PC-9 (cell line): ENCODE data around the gene ZNF217. TPM values are rescaled to one million over a fixed set of nuclear protein-coding genes. Genes with fewer than 3 reads are reported as not detected.
"Not testable (repeated sequence)": the region's sequence is repeated elsewhere in the genome, so short reads cannot be mapped to it uniquely, and the experiment has no call there.

ENCODE experiments used
- BruUV-seq: library from RNA; stranded (reverse); fragments of 400-500 nt; replicated peaks from 2 replicates; lab custom pipeline; 2021; lab: Mats Ljungman, UMichigan
- CTCF ChIA-PET: fragments of 300-600 bp; sonication (Branson Sonifier 250); formaldehyde crosslinking; loops from one replicate; lab custom pipeline; 2022; ENCODE audit warnings: antibody characterized with exemption; lab: Charles Lee
- POLR2A ChIA-PET: fragments of 300-600 bp; sonication (Branson Sonifier 250); formaldehyde crosslinking; loops from one replicate; lab custom pipeline; 2022; ENCODE audit warnings: antibody characterized with exemption; ENCODE audit not compliant: unreplicated experiment; lab: Charles Lee
- DNase-seq, 2 experiments: peaks; one replicate each; pipeline versions ENCODE4 v3.0.0 to v3.0.0-alpha.2; 2015 to 2022; ENCODE audit warnings: mixed read lengths in 1 of 2
- H2AFZ ChIP-seq: fragments of 200-600 bp; sonication (generic); 2 replicates; pipeline ENCODE4 v1.8.1; 2017; ENCODE audit warnings: antibody characterized with exemption
- H3F3A ChIP-seq: fragments of 200-600 bp; sonication (generic); 2 replicates; pipeline ENCODE4 v1.8.1; 2017; ENCODE audit warnings: antibody characterized with exemption, mild to moderate bottlenecking, low read depth; ENCODE audit not compliant: insufficient read depth
- H3K27ac ChIP-seq: fragments of 200-600 bp; sonication (generic); 2 replicates; pipeline ENCODE4 v1.6.1; 2016; ENCODE audit warnings: mixed run types
- H3K27me3 ChIP-seq: fragments of 200-600 bp; sonication (generic); 2 replicates; pipeline ENCODE4 v1.6.1; 2016; ENCODE audit warnings: low read depth, mixed run types; ENCODE audit not compliant: insufficient read depth
- H3K36me3 ChIP-seq: fragments of 200-600 bp; sonication (generic); 2 replicates; pipeline ENCODE4 v1.6.1; 2016; ENCODE audit warnings: low read depth, mixed run types
- H3K4me1 ChIP-seq: fragments of 200-600 bp; sonication (generic); replicated peaks from 2 replicates; pipeline ENCODE4 v1.6.1; 2016; ENCODE audit warnings: mixed run types; ENCODE audit not compliant: insufficient read depth
- H3K4me2 ChIP-seq: fragments of 200-600 bp; sonication (generic); 2 replicates; pipeline ENCODE4 v1.6.1; 2017; ENCODE audit warnings: mixed run types
- H3K4me3 ChIP-seq: fragments of 200-600 bp; sonication (generic); 2 replicates; pipeline ENCODE4 v1.6.1; 2016; ENCODE audit warnings: mixed run types
- H3K79me2 ChIP-seq: fragments of 200-600 bp; sonication (generic); 2 replicates; pipeline ENCODE4 v1.6.1; 2017; ENCODE audit warnings: low read depth, mixed run types
- H3K9me2 ChIP-seq: fragments of 200-600 bp; sonication (generic); 2 replicates; pipeline ENCODE4 v1.8.1; 2017; ENCODE audit warnings: mild to moderate bottlenecking; ENCODE audit not compliant: insufficient read depth
- H3K9me3 ChIP-seq: fragments of 200-600 bp; sonication (generic); 2 replicates; pipeline ENCODE4 v1.8.1; 2016; ENCODE audit warnings: low read depth; ENCODE audit not compliant: insufficient read depth
- H4K20me1 ChIP-seq: fragments of 200-600 bp; sonication (generic); 2 replicates; pipeline ENCODE4 v1.8.1; 2017; ENCODE audit not compliant: insufficient read depth
- EZH2 ChIP-seq: fragments of 200-600 bp; sonication (generic); IDR thresholded peaks from 2 replicates; pipeline ENCODE4 v1.8.0; 2017; ENCODE audit warnings: antibody characterized with exemption, low read depth
- intact Hi-C: fragments of 100-400 bp; cut with micrococcal nuclease; formaldehyde crosslinking; loops from one replicate; pipeline ENCODE4 v1.10.0; 2022; ENCODE audit not compliant: unreplicated experiment
- total RNA-seq: library from RNA; stranded (reverse); gene quantifications from 2 replicates; pipeline ENCODE4 v1.2.3, GENCODE V29; 2021
- TF ChIP-seq, protein P1 (sequence below): fragments of 200-600 bp; sonication (generic); conservative IDR thresholded peaks from 2 replicates; pipeline ENCODE4 v1.6.1; 2017; ENCODE audit warnings: mixed run types, antibody characterized with exemption, mild to moderate bottlenecking, moderate library complexity

ZNF217 gene
- total RNA-seq, 1 experiment from 2014 or later, result 63.8 TPM

DNA sequence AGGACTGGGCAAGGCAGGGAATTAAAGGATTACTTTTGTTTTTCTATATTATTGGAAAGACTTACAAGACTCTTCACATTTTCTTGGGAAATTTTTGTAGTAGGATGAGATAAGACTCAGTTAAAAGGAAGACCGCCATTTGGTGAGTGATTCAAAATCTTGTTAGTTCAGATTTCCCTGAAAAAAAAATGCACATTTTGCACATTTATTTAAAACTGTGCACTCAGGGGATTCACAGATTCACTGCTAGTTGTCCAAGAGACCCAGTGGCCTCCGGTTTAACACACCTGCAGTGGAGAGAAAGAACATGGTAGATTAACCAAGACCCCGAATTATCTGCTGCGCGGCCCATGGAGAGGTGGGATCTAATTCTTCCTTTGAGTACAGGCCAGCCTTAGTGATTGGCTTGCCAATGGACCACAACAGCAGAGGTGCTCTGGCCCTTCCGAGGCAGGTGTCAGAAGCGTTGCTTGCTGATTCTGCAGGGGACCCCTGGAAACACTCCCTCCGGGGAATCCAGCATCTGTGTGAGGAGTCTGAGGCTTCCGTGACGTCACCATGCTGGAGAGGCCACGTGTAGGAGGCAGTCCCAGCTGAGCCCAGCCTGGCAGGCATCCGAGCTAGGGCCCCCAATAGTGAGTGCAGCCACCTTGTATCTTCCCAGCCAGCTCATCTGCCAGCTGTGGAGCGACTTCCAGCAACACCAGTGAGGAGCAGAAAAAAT, 68.9 kb downstream of the ZNF217 start:
- Histone ChIP-seq H3K4me1 (no peaks in the 10 kb centered on the region), H3F3A (no peaks in the 10 kb centered on the region), H4K20me1 (no peaks in the 10 kb centered on the region), H3K79me2 (no peaks in the 10 kb centered on the region), H3K4me3 (no peak overlapping the region), H3K4me2 (no peak overlapping the region), H3K9me2 (no peaks in the 10 kb centered on the region), H2AFZ (no peak overlapping the region), H3K27me3 (0 out of 2 replicates have a peak, but pooled peaks cover 8% of the 10 kb centered on the region), H3K9me3 (no peaks in the 10 kb centered on the region), H3K27ac (no peak overlapping the region), H3K36me3 (no peaks in the 10 kb centered on the region)
- BruUV-seq, result no TSS peak
- intact Hi-C loops, result no loop called here
- ChIA-PET POLR2A (no interaction called here), CTCF (no interaction called here)
- DNase-seq, result no peak
- TF ChIP-seq, protein P1, sequence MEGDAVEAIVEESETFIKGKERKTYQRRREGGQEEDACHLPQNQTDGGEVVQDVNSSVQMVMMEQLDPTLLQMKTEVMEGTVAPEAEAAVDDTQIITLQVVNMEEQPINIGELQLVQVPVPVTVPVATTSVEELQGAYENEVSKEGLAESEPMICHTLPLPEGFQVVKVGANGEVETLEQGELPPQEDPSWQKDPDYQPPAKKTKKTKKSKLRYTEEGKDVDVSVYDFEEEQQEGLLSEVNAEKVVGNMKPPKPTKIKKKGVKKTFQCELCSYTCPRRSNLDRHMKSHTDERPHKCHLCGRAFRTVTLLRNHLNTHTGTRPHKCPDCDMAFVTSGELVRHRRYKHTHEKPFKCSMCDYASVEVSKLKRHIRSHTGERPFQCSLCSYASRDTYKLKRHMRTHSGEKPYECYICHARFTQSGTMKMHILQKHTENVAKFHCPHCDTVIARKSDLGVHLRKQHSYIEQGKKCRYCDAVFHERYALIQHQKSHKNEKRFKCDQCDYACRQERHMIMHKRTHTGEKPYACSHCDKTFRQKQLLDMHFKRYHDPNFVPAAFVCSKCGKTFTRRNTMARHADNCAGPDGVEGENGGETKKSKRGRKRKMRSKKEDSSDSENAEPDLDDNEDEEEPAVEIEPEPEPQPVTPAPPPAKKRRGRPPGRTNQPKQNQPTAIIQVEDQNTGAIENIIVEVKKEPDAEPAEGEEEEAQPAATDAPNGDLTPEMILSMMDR, result no peak
- TF ChIP-seq EZH2, result no peak

DNA sequence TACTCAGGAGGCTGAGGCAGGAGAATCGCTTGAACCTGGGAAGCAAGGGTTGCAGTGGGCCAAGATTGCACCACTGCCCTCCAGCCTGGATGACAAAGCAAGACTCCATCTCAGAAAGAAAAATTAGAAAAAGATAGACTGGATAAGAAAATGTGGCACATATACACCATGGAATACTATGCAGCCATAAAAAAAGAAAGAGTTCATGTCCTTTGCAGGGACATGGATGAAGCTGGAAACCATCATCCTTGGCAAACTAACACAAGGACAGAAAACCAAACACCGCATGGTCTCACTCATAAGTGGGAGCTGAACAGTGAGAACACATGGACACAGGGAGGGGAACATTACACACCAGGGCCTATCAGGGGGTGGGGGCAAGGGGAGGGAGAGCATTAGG, 70.0 kb downstream of the ZNF217 start:
- H3K36me3 ChIP-seq, BruUV-seq, H3K9me2 ChIP-seq, H4K20me1 ChIP-seq, DNase-seq, H3F3A ChIP-seq, H3K4me1 ChIP-seq, H3K9me3 ChIP-seq, CTCF ChIA-PET, H3K4me2 ChIP-seq, H2AFZ ChIP-seq, H3K27ac ChIP-seq, H3K27me3 ChIP-seq, H3K79me2 ChIP-seq, H3K4me3 ChIP-seq, intact Hi-C loops: not testable (repeated sequence)
- POLR2A ChIA-PET, result interaction anchor here (0.7 kb wide), 1 partner anchor 410 kb away, joined by 5 read pairs; no protein-coding TSS in a partner anchor

DNA sequence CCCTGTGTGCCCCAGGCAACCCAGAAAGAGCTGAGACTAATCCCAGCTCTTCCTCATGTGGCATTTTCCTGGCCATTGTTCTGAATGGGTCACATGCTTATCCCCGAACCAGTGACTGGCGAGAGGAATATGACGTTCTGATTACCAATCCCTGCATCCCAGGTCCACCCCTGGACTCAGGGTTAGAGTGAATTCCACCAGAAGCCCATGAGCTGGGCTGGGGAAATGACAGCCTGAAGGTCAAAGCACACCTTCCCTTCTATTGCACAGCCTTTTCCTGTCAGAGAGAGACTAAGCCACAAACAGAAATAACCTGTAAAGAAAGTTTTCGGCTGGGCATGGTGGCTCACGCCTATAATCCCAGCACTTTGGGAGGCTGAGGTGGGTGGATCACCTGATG, 70.9 kb downstream of the ZNF217 start:
- no peak overlapping the region for H2AFZ ChIP-seq
- 0 out of 2 replicates have a peak, but pooled peaks cover 8% of the 10 kb centered on the region for H3K27me3 ChIP-seq
- intact Hi-C loops, result no loop called here
- H4K20me1 ChIP-seq, result no peaks in the 10 kb centered on the region
- DNase-seq, result no peak
- no TSS peak for BruUV-seq
- ChIA-PET POLR2A (no interaction called here), CTCF (no interaction called here)
- no peak overlapping the region for H3K27ac ChIP-seq
- H3K9me2 ChIP-seq, result no peaks in the 10 kb centered on the region
- no peaks in the 10 kb centered on the region for H3K79me2 ChIP-seq
- H3K4me2 ChIP-seq, result no peak overlapping the region
- TF ChIP-seq, protein P1, result no peak
- no peak for TF ChIP-seq EZH2
- no peaks in the 10 kb centered on the region for H3K4me1 ChIP-seq
- no peaks in the 10 kb centered on the region for H3K9me3 ChIP-seq
- no peak overlapping the region for H3K4me3 ChIP-seq
- no peaks in the 10 kb centered on the region for H3F3A ChIP-seq
- H3K36me3 ChIP-seq, result no peaks in the 10 kb centered on the region
